ENCODE results near the gene SHISAL1.

SHISAL1 gene

DNA sequence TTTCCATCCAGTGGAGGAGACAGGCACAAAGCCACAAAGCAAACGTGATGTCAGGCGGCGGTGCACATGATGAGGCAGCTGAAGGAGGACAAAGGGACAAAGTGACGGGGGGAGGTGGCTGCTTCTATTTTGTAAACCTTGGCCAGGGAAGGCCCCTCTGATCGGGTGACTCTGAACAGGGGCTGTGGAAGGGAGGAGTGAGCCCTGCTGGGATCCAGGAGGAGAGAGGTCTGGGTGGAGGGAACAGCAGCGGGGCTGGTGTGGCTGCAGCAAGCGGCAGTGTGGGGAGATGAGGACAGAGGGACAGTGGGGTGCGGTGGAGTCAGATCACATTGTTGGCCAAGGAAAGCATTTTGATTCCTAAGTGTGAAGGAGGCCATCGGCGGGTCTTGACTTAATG, 36.7 kb downstream of the SHISAL1 start:
- no peak for DNase-seq

GRCh38 chr22:44275631-44275995, 37.1 kb downstream of the SHISAL1 start:
- DNase-seq = no peak

DNA sequence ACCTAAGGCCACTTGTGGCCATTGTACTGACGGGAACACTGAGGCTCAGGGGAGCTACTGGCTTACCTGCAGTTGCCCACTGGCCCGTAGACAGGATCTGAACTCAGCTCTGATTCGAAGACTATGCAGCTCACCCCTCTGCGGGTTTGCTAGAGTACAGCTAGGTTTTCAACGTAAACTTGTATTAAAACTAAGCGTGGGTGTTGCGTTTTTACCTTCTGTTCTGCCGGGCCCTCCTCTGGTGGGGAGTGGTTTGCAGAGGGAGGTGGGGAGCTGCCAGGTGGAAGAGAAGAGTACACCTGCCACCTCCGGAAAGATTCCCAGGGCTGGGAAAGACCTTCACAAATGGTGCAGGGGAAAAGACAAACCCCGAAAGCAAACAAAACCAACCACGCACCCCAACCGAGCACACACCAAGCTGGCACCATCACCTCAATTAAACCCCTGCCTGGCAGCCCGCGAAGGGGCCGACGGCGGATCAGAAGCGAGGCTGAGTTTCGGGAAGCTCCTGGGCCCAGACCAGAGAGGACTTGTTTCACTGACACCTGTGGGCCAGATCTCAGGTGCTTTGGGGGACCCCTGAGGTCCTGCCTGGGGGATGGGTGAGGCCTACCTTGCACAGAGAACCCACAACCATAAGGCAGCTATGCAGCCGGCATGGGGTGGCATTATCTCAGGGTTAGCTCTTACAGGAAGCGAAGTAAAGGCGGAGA, 37.7 kb downstream of the SHISAL1 start:
- no peak for DNase-seq

DNA sequence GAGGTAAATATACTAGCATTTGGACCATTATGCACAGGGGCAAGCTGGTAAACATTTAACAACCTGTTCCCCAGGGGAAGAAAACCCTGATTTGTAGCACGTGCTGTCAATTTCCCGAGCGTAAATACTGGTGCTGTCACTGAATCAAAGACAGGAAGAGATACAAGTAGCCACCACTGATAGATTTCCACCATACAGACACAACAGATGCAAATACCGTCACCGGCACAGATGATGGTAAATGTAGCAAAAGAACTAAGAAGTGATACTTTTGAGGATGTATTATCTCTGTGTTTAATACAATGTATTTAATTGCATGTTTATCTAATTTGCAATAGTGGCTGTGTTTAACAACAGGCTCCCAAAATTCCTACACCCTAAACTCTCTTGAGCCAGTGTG, 39.6 kb downstream of the SHISAL1 start:
- DNase-seq = no peak

GRCh38 chr22:44272401-44272771, 40.4 kb downstream of the SHISAL1 start:
- DNase-seq = no peak

DNA sequence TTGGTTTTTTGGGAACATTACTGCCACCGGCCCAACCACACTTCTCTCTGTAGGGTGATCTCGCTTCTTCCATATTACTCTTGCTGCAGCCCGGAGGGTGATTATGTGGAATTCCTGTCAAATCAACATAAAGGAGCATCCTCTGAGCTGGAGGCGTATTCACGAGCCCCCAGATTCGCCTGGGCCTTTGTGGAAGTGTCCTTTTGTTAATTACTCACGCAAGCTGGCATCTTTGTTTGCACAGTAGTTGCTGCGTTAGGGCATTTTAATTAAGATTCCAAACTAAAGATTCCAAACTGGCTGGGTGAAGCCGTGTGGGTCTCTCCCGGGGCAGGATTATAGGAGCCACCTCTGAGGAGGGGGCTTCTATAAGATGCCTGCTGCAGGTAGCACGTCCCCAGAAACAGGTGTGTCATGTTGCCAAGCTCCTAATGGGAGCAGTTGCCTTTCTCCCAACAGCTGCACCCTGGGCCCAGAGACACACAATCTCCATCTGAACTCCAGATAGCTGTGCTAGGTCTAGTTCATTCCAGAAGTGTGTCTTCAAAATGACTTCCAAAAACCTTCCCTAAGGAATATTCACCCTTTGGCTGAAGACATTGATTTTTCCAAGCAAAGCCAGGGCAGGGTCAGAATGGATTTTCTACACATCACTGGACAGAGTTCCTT, 40.9 kb downstream of the SHISAL1 start:
- no peak for DNase-seq

DNA sequence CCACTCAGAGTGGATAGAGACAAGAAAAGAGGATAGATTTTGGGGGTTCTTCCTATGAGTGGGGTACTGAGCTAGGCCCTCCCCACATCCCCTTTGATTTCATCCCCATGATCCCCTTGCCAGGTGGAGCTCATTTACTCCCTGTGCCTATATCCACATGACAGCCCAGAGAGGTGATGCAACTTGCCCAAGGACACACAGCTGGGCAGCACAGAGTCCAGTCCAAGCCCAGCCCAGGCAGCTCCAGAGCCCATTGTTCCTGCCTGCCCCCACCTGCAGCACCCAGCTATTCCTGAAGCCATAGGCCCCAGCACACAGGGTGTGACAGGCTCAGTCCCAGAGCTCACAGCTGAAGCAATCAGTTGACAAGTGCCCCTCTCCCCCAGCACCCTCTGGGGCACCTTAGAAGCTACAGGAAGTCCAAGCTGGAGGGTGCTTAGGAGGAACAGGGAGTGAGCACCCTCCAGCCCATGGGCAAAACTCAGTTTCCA, 41.7 kb downstream of the SHISAL1 start:
- DNase-seq = no peak

DNA sequence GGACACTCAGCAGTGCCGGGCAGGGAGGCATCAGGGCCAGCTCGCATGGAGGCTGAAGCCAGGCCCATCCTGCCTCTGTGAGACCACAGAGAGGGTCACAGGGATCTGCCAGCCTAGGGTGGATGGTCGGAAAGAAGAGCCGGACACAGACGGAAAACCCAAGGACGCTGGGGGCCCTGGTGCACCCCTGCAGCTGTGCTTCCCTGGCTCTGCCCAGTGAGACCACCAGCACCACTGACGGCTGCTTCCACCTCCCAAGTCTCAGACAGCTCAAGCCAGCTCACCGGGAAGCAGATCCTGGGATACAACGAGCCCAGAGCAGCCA, 42.2 kb downstream of the SHISAL1 start:
- DNase-seq = no peak

DNA sequence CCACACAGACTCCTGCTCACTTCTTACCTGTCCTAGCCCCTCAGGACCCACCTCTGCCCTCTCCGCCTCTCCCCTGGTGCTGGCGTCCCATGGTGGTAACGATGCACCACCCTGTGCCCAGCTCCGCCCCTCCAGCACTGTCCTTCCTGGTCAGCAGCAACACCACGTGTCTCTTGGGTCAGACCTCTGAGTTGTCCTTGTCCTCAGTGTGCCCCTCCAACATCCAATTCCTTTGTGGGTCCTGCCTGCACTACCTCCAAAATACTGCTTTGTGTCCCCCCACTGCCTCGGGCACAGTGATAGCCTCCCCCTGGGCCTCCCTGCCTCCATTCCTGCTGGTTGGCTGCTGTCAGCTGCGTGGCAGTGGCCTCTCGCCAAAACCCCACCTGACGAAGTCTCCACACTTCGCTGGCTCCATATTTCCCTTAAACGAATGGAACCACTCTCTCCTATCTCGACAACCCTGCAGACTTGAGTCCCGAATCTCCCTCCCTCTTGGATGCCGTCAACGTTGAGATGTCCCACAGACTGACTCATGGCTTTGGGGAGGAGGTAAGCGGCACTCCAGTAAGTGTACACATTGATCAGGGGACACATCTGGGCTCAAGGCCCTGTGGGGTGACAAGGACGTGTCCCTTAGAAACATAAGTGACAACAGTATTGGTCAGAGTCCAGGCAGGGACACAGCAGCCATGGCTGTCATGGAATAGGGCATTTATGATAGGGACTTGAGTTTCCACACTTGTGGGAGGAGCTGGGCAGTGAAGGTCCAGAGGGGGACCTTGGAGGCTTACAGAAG, 42.8 kb downstream of the SHISAL1 start:
- no peak for DNase-seq

GRCh38 chr22:44269117-44269498, 43.6 kb downstream of the SHISAL1 start:
- no peak for DNase-seq

DNA sequence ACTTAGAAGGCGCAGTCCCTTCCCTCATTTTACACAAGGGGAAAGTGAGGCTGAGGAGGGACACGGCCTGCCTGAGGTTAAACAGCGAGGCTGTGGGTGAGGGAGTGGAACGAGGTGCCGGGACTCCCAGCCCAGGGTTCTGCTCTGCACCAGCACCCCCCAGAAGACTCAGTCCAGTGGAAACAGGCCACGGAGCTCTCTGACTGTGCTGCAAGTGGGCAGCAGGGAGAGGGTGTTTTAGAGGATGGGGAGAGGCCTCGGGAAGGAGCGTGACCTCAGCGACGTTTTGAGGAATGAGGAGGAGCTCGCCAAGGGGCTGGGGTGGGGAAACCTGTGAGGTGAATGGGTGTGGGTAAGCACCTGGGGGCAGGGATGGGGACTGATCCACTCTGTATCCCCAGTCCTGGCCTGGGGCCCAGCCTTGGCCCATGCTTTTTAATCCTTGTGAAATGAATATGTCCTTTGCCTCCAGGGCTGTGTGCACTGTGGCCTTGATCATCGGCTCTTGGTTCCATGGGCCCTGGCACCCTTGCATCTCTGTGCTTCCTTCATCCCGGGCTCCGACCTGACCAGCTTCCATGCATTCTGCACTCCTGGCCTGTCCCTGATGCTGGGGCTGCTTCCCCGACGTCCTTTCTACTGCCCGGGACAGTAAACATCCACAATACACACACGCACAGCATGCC, 44.2 kb downstream of the SHISAL1 start:
- no peak for DNase-seq

DNA sequence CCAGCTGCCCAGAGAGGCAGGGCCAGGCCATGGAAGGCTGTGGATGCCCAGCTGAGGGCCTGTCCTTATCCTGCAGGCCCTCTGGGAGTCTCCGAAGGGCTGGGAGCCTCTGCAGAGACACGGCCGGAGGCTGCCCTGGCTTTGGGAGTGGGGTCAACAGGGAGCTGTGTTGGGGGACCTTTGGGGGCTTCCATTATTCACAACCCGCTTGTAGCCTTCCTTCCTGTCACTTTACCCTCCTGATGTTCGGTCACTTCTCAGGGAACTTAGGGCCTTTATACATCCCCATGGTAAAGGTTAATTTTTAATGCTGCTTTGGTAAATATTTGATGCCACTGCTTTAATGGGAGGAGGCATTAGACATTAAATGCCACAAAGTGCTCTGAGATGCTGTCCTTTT, 44.9 kb downstream of the SHISAL1 start:
- DNase-seq = no peak

- no peak for DNase-seq
Measured at GRCh38 chr22:44266796-44267760, 45.7 kb downstream of the SHISAL1 start.

- DNase-seq = no peak
Measured at GRCh38 chr22:44263547-44263946, 49.2 kb downstream of the SHISAL1 start.

- no peak for DNase-seq
Measured at GRCh38 chr22:44261861-44262595, 50.7 kb downstream of the SHISAL1 start.

DNA sequence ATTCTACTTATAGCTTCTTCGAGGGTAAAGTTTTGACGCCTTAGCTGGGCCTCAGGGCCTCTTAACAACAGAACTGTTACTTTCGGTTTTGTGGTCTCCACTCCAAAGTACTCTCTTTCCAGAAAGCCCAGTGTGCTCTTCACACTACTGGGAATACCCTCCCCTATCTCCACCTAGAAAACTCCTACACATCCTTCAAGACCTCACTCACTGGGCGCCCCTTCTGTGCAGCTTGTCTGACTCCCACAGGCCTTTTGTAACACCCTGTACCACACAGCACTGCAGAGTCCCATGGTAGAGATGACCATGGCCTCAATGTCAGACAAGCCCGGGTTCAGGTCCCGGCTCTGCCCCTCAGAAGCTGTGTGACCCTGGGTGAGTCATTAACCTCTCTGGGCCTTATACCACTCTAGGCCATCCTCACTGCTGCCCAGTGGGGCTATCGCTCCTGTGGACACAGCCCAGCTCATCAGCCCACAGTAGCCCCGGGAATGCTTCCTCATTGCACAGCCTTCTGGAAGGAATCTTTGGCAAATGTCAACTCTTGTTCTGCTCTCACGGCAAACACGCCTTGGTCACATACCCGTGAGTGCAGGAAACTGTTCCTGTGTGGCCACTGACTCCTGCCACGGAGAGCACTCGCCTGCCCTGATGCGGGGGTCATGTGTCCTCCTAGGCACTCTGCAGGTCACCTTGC, 51.4 kb downstream of the SHISAL1 start:
- DNase-seq = no peak

GRCh38 chr22:44260216-44261035, 52.3 kb downstream of the SHISAL1 start:
- DNase-seq = no peak

DNA sequence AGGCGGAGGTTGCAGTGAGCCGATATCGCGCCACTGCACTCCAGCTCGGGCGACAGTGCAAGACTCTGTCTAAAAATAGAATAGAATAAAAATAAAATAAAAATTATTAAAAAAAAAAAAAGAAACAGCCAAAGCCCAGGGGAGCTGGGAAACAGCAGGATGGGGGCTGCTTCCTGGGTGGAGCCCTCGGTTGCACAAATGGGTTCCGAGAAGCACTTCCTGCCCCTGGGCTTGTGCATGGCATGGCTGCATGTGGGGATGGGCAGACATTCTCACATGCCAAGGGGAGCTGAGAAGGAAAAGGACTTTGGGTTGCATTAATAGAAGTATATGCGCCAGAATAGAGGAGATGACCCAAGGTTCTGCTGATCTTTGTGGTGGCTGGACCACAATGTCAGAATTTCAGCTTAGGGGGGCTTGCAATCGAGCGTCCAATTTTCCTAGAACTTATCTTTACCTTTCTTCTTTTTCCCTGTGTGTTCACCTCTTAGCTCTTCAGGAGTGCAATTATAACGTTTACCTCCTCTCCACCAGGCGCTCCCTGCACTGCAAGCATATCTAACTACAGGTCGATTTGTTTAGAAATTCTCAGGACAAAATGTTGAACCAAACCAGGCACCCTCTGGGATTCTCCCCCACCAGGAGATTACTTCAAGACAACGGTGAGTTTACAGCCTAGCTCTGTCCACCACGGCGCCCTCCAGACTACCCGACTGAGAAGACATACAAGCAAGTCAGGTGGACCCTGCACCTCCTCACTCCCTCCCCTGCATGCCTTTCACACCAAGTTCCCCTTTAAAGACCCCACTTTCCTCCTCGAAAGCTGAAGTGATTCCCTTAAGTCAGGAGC, 53.2 kb downstream of the SHISAL1 start:
- DNase-seq = no peak

Measured in stimulated activated CD4-positive, alpha-beta T cell treated with anti-CD3 and anti-CD28 coated beads, Interleukin-1b, Interleukin-23, amount 100 ng/mL, for 48 hours (primary cell).